HG03460 (cell line): ENCODE measurements around the gene CUX1.
A peak's percentile ranks its signal among the peaks of the same experiment; 100 is the strongest.
"Not testable (repeated sequence)": the region's sequence is repeated elsewhere in the genome, so short reads cannot be mapped to it uniquely, and the experiment has no call there.

Experiments used
- ATAC-seq: cut with Tn5 transposase; IDR thresholded peaks from one replicate; pipeline ENCODE4 v1.9.1; 2021; ENCODE audit not compliant: unreplicated experiment

The CUX1 gene

GRCh38 chr7:102202556-102202955 lies 385.1 kb downstream of the CUX1 start:
- no peak for ATAC-seq

- ATAC-seq, result no peak
Observed at GRCh38 chr7:102203218-102203617, 385.8 kb downstream of the CUX1 start.

GRCh38 chr7:102204212-102204611 lies 386.8 kb downstream of the CUX1 start:
- ATAC-seq, result no peak

DNA sequence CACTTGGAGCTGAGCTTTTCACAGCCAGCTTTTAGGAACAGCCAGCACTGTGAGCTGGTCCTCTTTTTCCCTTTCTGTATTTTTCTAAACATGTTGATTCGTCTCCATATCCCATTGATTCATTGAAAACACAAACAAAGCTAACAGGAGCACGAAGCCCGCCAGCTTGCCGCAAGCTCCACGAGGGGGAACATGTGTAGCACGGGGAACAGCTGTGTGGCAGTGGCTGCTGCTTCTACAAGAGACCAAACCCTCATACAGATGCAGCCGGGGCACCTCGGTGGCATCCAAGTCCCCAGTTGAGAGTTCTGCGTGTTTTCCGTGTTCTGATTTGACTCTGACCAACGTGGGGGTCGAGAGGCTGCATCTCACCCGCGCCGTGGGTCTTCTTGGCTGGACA lies 388.5 kb downstream of the CUX1 start:
- ATAC-seq, result no peak

DNA sequence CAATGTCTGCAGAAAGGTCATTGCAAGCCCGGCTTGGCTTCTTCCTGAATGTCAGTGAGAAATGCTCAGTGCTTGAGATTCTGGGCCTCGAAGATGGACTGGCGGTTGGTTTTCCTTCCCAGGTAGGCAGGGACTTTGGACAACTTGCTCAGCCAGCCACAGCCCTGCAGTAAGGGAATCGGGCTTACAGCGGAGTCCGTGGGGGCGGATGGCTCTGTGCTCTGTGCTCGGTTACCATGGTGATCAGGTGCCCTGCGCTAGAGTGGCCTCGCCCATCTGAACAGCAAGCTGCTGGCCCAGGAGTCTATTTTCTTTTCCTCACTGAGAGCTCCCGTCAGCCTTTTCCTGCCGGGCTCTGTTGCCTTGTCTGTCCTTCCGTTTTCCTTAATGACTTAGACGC lies 391.4 kb downstream of the CUX1 start:
- no peak for ATAC-seq

DNA sequence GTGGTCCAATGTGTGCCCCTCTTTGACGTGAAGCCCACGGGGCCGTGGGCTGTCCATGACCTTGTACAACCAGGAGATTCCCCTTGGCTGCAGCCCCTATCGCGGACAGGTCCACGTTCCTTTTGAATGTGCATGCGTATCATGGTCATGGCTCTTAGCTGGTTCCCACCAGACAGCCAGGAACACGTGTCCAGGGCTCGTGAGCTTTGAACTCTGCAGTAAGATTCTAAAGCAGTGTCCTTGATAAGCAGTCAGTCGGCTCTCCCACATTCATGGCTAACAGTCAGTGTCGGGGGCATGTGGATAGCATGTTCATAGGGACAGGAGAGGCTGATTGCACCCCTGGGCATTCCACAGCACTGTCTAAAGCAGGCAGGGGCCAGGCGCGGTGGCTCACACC lies 393.4 kb downstream of the CUX1 start:
- no peak for ATAC-seq

DNA sequence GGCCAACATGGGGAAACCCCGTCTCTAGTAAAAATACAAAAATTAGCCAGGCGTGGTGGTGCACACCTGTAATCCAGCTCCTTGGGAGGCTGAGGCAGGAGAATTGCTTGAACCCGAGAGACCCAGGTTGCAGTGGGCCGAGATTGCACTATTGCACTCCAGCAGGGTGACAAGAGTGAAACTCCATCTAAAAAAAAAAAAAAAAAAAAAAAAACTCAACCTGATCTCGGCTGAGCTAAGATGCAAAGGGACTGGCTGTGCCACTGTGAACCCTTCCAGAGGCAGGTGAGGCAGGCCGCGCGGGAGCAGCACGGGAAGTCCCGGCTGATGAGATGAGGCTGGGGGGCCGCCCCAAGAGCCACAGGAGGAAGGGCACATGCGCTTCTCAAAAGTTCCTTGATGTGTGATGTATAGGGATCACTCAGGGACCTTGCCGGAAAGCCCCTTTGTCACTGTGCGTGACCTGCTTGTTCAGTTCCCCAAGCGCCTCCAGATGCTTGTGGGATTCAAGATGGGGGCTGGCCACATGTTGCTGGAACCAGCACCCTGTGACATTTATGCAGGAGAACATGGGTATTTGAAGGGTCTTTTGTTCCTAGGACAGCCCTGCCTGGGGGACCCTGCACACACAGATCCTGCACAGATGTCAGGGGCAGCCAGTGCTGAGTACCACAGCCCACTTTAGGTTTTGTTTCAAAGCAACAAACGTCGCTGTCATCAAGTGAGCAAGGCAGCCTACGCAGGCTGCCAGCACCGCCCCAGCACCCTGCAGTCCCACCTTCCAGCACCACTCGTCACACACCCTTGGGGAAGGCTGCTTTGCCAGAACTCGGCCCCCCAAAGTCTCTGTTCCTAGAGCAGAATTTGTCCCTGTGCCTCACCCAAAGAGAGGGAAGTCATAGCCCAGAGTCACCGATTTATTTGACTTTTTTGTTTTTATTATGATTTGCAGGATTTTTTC lies 394.4 kb downstream of the CUX1 start:
- peak; percentile 49 for ATAC-seq

- ATAC-seq, result no peak
Observed at GRCh38 chr7:102214477-102215072, 397.1 kb downstream of the CUX1 start.

DNA sequence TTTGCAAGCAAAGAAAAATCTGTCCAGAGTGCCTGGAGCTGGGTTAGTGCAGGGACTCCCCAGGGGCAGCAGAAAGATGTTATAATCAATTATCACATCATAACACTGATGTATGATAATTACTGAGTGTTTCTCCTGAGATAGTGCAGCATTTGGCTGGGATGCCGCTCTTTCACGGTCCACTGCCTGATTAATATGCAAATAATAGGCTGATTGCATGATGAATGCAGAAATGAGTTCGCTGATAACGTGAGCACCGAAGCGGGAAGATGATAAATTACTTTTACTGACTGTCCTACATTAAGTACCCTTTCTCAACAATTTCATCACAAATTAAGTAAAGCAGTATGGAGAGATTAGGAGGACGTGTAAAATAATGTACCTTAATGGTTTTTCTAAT lies 397.8 kb downstream of the CUX1 start:
- ATAC-seq, result no peak

GRCh38 chr7:102215711-102216110 lies 398.3 kb downstream of the CUX1 start:
- no peak for ATAC-seq

- ATAC-seq, result no peak
Observed at GRCh38 chr7:102216573-102217314, 399.3 kb downstream of the CUX1 start.

- ATAC-seq, result no peak
Observed at GRCh38 chr7:102220229-102220850, 402.9 kb downstream of the CUX1 start.

- no peak for ATAC-seq
Observed at GRCh38 chr7:102220960-102221800, 403.8 kb downstream of the CUX1 start.

GRCh38 chr7:102221961-102222360 lies 404.5 kb downstream of the CUX1 start:
- no peak for ATAC-seq

GRCh38 chr7:102222445-102222844 lies 405.0 kb downstream of the CUX1 start:
- no peak for ATAC-seq

- ATAC-seq, result no peak
Observed at GRCh38 chr7:102223184-102223583, 405.8 kb downstream of the CUX1 start.

- no peak for ATAC-seq
Observed at GRCh38 chr7:102225025-102225424, 407.6 kb downstream of the CUX1 start.

GRCh38 chr7:102227371-102227770 lies 409.9 kb downstream of the CUX1 start:
- no peak for ATAC-seq

GRCh38 chr7:102228935-102229334 lies 411.5 kb downstream of the CUX1 start:
- no peak for ATAC-seq

DNA sequence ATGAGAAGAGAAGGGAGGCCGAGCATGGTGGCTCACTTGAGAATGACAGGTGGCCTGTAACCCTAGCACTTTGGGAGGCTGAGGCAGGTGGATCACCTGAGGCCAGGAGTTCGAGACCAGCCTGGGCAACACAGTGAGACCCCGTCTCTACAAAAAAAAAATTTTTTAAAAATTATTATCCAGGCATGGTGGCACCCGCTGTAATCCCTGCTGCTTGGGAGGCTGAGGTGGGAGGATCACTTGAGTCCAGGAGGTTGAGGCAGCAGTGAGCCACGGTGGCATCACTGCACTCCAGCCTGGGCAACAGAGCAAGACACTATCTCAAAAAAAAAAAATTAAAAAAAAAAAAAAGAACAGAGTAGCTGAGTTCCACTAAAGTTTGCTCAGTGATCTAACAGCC lies 412.7 kb downstream of the CUX1 start:
- not testable (repeated sequence) for ATAC-seq
